Choroid plexus epithelial cell (primary cell): Measurements from ENCODE around the gene EML6.
A peak's percentile ranks its signal among the peaks of the same experiment; 100 is the strongest.

Experiments
- DNase-seq: peaks from one replicate; pipeline ENCODE4 v3.0.0-alpha.2; 2010; ENCODE audit warnings: low read depth
- H3K4me3 ChIP-seq: 2 replicates; pipeline ENCODE4 v1.5.1; 2011; ENCODE audit warnings: low read depth, mild to moderate bottlenecking, control low read depth, low read length, moderate library complexity
- CTCF ChIP-seq: conservative IDR thresholded peaks from 2 replicates; pipeline ENCODE4 v1.5.1; 2011; ENCODE audit warnings: low read depth, mild to moderate bottlenecking, control low read depth, inconsistent platforms, low read length, moderate library complexity

The EML6 gene

GRCh38 chr2:54803783-54804751 is 80.6 kb downstream of the EML6 start:
- DNase-seq, result no peak
- H3K4me3 ChIP-seq, result no peak overlapping the region
- no peak for TF ChIP-seq CTCF

GRCh38 chr2:54805255-54805654 is 81.8 kb downstream of the EML6 start:
- TF ChIP-seq CTCF, result no peak
- no peak for DNase-seq
- H3K4me3 ChIP-seq, result no peak overlapping the region

- no peak for DNase-seq
- no peak for TF ChIP-seq CTCF
- H3K4me3 ChIP-seq, result no peak overlapping the region
Measured at GRCh38 chr2:54806975-54807374, 83.5 kb downstream of the EML6 start.

- DNase-seq, result peak; percentile 28
- H3K4me3 ChIP-seq, result no peak overlapping the region
- no peak for TF ChIP-seq CTCF
Measured at GRCh38 chr2:54808661-54809060, 85.2 kb downstream of the EML6 start.

- H3K4me3 ChIP-seq, result no peak overlapping the region
- peak; percentile 38 for DNase-seq
- TF ChIP-seq CTCF, result no peak
Measured at GRCh38 chr2:54809819-54810218, 86.4 kb downstream of the EML6 start.

- DNase-seq, result no peak
- H3K4me3 ChIP-seq, result no peak overlapping the region
- TF ChIP-seq CTCF, result no peak
Measured at GRCh38 chr2:54810246-54810645, 86.8 kb downstream of the EML6 start.

GRCh38 chr2:54813584-54813983 is 90.1 kb downstream of the EML6 start:
- no peak for DNase-seq
- H3K4me3 ChIP-seq, result no peak overlapping the region
- no peak for TF ChIP-seq CTCF
